ENCODE measurements around the gene HOXD9.

HOXD9 gene

DNA sequence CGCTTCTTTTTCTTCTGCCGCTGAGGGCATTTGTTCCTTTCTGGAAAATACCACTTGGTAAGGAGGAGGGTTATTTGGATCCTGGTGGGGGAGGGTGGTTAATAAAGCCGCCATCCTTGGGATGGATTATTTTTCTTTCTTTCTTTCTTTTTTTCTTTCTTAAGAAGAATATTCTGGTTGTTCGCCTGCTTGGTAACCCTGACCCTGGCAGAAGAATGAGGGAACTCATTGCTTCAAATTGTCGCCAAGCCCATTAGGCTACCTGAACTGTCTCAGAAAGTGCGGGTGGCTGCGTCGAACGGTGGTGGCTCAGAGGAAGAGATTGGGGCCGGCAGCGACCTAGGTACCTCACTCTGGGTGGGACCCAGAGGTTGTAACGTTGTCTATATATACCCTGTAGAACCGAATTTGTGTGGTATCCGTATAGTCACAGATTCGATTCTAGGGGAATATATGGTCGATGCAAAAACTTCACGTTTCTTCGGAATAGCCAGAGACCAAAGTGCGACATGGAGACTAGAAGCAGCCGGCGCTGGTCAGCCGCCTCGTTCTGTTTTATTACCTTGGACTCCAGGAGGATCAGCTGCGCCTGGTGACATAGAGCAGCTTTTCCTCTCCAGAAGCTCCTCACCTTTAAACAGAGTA, 27.5 kb downstream of the HOXD9 start:
- TF ChIP-seq, protein P1, sequence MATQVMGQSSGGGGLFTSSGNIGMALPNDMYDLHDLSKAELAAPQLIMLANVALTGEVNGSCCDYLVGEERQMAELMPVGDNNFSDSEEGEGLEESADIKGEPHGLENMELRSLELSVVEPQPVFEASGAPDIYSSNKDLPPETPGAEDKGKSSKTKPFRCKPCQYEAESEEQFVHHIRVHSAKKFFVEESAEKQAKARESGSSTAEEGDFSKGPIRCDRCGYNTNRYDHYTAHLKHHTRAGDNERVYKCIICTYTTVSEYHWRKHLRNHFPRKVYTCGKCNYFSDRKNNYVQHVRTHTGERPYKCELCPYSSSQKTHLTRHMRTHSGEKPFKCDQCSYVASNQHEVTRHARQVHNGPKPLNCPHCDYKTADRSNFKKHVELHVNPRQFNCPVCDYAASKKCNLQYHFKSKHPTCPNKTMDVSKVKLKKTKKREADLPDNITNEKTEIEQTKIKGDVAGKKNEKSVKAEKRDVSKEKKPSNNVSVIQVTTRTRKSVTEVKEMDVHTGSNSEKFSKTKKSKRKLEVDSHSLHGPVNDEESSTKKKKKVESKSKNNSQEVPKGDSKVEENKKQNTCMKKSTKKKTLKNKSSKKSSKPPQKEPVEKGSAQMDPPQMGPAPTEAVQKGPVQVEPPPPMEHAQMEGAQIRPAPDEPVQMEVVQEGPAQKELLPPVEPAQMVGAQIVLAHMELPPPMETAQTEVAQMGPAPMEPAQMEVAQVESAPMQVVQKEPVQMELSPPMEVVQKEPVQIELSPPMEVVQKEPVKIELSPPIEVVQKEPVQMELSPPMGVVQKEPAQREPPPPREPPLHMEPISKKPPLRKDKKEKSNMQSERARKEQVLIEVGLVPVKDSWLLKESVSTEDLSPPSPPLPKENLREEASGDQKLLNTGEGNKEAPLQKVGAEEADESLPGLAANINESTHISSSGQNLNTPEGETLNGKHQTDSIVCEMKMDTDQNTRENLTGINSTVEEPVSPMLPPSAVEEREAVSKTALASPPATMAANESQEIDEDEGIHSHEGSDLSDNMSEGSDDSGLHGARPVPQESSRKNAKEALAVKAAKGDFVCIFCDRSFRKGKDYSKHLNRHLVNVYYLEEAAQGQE (IDR thresholded peaks at IDR 0.05; ENCODE audit: insufficient read depth in 1 of 2, low read depth in 2 of 2, low read length in 2 of 2), result no peak
- no peak for TF ChIP-seq POLR2AphosphoS5 (IDR thresholded peaks at IDR 0.05; ENCODE audit: low read depth, low read length)
- no peak for TF ChIP-seq SIN3A (IDR thresholded peaks at IDR 0.05; ENCODE audit: borderline replicate concordance, insufficient read depth, low read length)
- no peak for TF ChIP-seq TAF1 (IDR thresholded peaks at IDR 0.05; ENCODE audit: borderline replicate concordance, insufficient read depth, low read length)
- TF ChIP-seq FOXP2 (optimal IDR thresholded peaks at IDR 0.05; ENCODE audit: borderline replicate concordance, extremely low read depth, extremely low read length, insufficient read depth), result no peak

DNA sequence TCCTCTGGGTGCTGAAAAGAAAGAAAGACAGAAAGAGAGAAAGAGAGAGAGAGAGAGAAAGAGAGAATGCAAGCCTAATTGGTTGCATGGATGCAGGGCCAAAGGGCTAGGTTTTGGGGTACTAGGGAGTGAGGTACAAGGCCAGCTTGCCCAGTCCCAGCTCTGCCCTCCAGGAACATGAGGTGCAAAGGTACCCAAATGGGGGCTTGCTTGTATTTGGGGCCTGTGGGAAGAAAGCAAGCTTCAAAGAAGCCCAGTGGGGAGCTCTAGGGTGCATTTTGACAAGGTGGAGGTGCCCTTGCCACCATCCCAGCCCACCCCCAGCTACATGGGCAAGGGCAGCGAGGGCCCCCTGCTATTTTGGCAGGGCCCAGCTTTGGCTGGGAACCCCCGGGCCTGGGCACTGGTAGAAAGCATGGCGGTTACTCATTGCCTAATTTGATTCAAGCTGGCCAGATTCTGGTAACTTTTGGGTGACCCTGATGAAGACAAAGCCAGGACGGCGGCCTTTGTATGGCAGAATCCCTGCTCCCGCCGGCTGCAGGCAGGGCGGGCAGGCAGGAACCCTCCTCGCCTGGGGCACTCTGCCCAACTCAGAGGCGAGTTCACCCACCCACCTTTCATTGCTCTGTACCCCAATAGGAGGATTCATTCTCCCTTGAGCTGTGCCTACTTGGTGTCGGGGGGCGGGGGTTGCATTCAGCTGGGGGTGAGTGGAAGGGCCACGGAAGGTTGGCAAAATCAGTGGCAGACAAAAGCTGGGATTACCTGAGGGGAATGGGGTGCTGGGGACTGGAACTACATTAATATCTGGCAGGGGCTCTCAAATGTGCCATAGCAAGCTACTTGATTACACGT, 28.3 kb downstream of the HOXD9 start:
- no peak for TF ChIP-seq TAF1 (IDR thresholded peaks at IDR 0.05; ENCODE audit: borderline replicate concordance, insufficient read depth, low read length)
- TF ChIP-seq, protein P1 (IDR thresholded peaks at IDR 0.05; ENCODE audit: insufficient read depth in 1 of 2, low read depth in 2 of 2, low read length in 2 of 2), result no peak
- no peak for TF ChIP-seq POLR2AphosphoS5 (IDR thresholded peaks at IDR 0.05; ENCODE audit: low read depth, low read length)
- no peak for TF ChIP-seq FOXP2 (optimal IDR thresholded peaks at IDR 0.05; ENCODE audit: borderline replicate concordance, extremely low read depth, extremely low read length, insufficient read depth)
- TF ChIP-seq SIN3A (IDR thresholded peaks at IDR 0.05; ENCODE audit: borderline replicate concordance, insufficient read depth, low read length), result no peak

DNA sequence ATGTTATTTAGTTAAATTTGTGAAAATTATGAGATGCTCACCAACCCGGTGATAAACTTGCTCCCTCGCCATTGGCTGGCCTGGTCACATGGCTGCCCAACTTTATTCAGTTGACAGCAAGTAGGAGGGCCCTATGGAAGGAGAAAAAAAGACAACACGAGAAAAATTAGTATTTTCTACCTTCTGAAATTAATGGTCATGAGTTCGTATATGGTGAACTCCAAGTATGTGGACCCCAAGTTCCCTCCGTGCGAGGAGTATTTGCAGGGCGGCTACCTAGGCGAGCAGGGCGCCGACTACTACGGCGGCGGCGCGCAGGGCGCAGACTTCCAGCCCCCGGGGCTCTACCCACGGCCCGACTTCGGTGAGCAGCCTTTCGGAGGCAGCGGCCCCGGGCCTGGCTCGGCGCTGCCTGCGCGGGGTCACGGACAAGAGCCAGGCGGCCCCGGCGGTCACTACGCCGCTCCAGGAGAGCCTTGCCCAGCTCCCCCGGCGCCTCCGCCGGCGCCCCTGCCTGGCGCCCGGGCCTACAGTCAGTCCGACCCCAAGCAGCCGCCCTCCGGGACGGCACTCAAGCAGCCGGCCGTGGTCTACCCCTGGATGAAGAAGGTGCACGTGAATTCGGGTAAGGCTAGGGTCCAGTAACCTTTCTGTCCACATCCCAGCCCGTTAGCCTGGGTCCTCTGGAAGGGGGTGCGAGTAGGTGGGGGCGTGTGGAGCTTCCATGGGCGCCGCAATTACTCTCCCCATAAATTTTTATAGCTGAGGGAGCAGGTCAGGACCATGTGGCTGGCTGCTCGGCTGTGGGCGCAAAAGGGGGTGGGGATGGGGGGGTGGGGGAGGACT, 29.1 kb downstream of the HOXD9 start, which contains the start of gene HOXD4:
Gene HOXD4, plus strand, starts transcription at position 109 of the 846 bp plus-strand sequence. Its CDS starts 84 bp downstream, at position 193.
- TF ChIP-seq TAF1 (IDR thresholded peaks at IDR 0.05; ENCODE audit: borderline replicate concordance, insufficient read depth, low read length) (no peak), FOXP2 (optimal IDR thresholded peaks at IDR 0.05; ENCODE audit: borderline replicate concordance, extremely low read depth, extremely low read length, insufficient read depth) (no peak), POLR2AphosphoS5 (IDR thresholded peaks at IDR 0.05; ENCODE audit: low read depth, low read length) (no peak), SIN3A (IDR thresholded peaks at IDR 0.05; ENCODE audit: borderline replicate concordance, insufficient read depth, low read length) (no peak)
- TF ChIP-seq, protein P1 (IDR thresholded peaks at IDR 0.05; ENCODE audit: insufficient read depth in 1 of 2, low read depth in 2 of 2, low read length in 2 of 2), result no peak

DNA sequence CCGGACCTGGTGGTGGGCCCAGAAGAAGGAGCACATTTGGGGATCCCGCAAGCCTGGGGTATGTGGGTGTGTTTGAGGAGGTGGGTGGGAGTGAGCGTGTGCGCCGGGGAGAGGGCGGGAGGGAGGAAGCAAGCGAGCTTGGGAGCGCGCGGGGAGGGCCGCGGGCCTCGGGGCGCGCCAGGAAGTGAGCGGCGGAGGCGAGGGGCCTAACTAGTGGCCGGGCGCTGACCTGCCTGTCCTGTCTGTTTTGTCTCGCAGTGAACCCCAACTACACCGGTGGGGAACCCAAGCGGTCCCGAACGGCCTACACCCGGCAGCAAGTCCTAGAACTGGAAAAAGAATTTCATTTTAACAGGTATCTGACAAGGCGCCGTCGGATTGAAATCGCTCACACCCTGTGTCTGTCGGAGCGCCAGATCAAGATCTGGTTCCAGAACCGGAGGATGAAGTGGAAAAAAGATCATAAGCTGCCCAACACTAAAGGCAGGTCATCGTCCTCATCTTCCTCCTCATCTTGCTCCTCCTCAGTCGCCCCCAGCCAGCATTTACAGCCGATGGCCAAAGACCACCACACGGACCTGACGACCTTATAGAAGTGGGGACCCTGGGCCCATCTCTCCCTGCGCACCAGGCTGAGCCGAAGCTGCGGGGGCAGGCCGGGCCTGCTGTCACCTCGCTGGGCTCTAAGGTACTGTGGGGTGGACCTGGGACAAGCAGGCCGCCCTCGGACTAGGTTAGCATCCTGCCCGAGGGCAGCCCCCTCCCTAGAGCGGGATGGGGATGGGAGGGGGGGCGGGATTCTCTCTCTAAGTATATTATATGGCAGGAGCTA, 30.0 kb downstream of the HOXD9 start:
- TF ChIP-seq SIN3A (IDR thresholded peaks at IDR 0.05; ENCODE audit: borderline replicate concordance, insufficient read depth, low read length), result no peak
- TF ChIP-seq FOXP2 (optimal IDR thresholded peaks at IDR 0.05; ENCODE audit: borderline replicate concordance, extremely low read depth, extremely low read length, insufficient read depth), result no peak
- TF ChIP-seq, protein P1 (IDR thresholded peaks at IDR 0.05; ENCODE audit: insufficient read depth in 1 of 2, low read depth in 2 of 2, low read length in 2 of 2), result no peak
- TF ChIP-seq POLR2AphosphoS5 (IDR thresholded peaks at IDR 0.05; ENCODE audit: low read depth, low read length), result no peak
- no peak for TF ChIP-seq TAF1 (IDR thresholded peaks at IDR 0.05; ENCODE audit: borderline replicate concordance, insufficient read depth, low read length)

Data from PFSK-1 (cell line).